Right forelimb (tissue), 1 donor: Measurements from ENCODE around the gene CDHR3.

ENCODE experiments used
- DNase-seq: peaks from one replicate; pipeline ENCODE4 v3.0.0-alpha.2; 2018

The CDHR3 gene

GRCh38 chr7:106069471-106070200, 106.6 kb downstream of the CDHR3 start:
- no peak for DNase-seq

GRCh38 chr7:106070201-106070551, 107.1 kb downstream of the CDHR3 start:
- no peak for DNase-seq

- DNase-seq, result no peak
Measured at GRCh38 chr7:106070567-106071254, 107.6 kb downstream of the CDHR3 start.

- no peak for DNase-seq
Measured at GRCh38 chr7:106071356-106071998, 108.4 kb downstream of the CDHR3 start.

- no peak for DNase-seq
Measured at GRCh38 chr7:106071999-106072714, 109.1 kb downstream of the CDHR3 start.

- DNase-seq, result no peak
Measured at GRCh38 chr7:106072715-106073091, 109.6 kb downstream of the CDHR3 start.

- DNase-seq, result no peak
Measured at GRCh38 chr7:106073701-106074100, 110.6 kb downstream of the CDHR3 start.

- no peak for DNase-seq
Measured at GRCh38 chr7:106074257-106074656, 111.2 kb downstream of the CDHR3 start.

GRCh38 chr7:106075937-106076336, 112.9 kb downstream of the CDHR3 start:
- DNase-seq, result no peak

GRCh38 chr7:106076537-106076936, 113.5 kb downstream of the CDHR3 start:
- no peak for DNase-seq

- no peak for DNase-seq
Measured at GRCh38 chr7:106080300-106080987, 117.4 kb downstream of the CDHR3 start.

GRCh38 chr7:106082087-106082854, 119.2 kb downstream of the CDHR3 start:
- DNase-seq, result no peak
